Stimulated activated CD8-positive, alpha-beta memory T cell treated with anti-CD3 and anti-CD28 coated beads, Interleukin-7, amount 100 ng/mL, for 48 hours (primary cell): ENCODE measurements around the gene DNAH3.
"Not testable (repeated sequence)": the region's sequence is repeated elsewhere in the genome, so short reads cannot be mapped to it uniquely, and the experiment has no call there.

Source experiments
- DNase-seq, 2 donors: peaks; one replicate each; pipeline ENCODE4 v3.0.0-alpha.2; 2020; ENCODE audit warnings: low read depth in 1 of 2; ENCODE audit errors: extremely low read depth in 1 of 2

The DNAH3 gene

DNA sequence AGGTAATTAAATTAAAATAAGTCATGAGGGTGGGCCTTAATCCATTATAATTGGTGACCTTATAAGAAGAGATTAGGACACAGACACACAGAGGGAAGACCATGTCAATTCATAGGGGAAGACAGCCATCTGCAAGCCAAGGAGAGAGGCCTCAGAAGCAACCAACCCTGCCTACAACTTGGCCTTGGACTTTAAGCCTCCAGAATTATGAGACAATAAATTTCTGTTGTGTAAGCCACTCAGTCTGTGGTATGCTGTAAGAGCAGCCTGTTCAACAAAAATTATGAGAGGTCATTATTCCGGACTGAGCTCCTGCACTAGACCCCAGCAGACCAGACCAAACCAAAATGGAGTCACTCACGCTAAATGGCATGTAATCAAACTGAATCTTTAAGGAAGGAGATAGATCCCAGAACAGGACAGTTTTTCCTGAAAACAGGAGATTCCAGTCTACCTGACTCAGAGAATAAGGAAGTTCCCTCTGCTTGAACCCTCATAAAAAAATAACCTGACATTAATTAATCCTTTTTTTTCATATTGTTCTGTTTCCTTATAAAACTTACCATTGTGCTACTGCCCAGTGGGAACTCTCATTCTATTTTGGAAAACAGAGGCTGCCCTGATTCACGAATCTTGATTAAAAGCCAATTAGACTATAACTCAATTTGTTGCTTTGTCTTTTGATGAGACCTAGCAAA, 74.3 kb downstream of the DNAH3 start:
- no peak for DNase-seq

DNA sequence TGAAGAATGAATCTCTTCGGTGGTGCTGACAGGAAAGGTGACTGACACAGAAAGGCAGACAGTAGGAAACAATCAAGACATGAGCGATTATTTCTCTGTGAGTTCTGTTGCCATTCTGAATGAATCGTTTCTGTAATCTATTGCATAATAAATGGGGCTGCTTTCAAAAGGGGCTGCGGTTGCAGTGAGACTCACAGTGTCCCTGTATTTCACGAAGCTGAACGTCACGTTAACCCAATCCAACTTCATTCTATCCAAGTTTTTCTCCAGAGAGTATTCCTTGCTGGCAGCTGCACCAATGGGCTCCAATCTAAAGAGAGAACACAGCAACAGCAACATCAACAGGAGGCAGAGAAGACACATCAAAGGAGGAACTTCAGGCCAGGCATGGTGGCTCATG, 75.4 kb downstream of the DNAH3 start:
- DNase-seq: no peak

DNA sequence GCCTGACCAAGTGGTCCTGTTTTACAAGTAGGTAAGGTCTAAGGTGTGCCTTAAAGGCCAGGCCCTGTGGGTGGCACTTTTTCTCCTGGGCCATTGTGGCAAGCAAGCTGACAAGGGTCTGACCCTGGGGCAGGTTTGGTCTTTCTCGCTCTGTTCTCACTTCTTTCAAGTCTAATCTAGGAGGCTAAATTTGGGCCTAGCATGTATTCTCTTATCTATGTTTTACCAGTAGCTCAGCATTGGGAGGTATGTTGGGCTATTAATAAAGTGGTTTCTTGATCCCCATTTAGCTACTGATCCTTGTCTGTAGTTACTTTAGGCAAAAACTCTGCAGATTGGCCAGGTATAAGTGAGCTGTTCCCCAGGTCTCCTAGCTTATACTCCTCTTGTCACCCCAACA, 77.7 kb downstream of the DNAH3 start:
- no peak for DNase-seq

DNA sequence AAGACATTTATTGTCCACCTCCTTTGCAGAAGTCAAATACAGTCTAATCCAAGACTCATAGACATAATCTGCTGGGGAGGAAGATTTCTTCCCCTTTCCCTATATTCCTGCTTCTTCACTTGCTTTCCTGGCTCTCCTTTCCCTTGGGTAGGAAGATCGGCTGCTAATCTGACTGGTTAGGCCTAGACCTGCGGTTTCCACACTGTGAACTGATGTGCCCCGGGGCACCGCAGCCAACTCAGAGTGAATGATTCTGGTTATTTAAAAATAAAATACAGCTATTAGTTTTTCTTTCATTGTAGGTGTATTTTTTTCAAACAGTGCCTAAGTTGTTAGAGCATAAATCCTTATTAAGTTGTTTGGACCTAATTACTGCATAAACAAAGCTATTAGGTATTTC, 78.9 kb downstream of the DNAH3 start:
- DNase-seq: no peak

DNA sequence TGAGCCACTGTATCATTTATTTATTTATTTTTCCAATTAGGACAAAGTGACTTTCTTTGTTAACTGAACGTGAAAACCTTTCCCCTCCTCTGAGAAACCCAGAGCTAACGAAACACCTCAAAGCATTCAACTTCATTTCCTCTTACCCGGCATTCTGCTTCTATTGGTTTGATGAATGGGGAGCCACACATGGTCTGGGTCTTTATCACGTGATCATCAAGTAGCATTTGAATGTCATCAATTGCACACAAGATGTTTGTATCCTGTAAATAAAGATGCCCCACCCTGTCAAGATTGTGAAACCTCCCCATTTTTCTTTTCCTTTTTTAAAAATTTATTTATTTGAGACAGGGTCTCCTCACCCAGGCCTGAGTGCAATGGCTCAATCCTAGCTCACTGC, 80.1 kb downstream of the DNAH3 start:
- DNase-seq: no peak

DNA sequence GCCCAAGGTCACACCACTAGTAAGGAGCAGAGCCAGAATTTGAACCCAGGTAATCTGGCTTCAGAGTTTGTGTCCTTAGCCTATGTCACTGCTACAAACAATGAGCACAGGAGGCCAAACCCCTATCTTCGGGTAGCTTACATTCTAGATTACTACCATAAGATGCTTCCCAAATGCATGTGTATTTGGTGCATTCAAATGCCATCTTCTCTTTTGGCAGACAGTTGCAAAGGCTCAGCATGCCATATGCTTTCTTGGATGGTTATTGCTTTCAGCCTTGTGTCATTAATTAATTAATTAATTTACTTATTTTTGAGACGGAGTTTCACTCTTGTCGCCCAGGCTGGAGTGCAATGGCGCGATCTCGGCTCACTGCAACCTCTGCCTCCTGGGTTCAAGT, 80.7 kb downstream of the DNAH3 start:
- DNase-seq: no peak

DNA sequence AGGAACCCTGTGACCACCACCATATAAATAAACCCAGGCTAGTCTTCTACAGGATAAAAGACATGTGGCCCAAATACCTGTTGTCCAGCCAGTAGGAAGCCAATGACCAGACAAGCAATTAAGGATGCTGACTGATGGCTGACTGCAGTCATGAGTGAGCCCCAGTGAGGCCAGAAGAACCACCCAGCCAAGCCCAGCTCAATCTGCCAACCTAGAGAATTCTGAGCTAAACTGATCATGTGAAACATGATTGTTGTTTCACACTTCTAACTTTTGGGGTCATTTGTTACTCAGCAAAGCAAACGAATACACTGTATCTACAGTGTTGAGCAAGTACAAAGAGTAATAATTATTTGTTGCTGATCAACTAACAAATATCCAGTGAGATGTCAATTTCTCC, 86.4 kb downstream of the DNAH3 start:
- DNase-seq: no peak

DNA sequence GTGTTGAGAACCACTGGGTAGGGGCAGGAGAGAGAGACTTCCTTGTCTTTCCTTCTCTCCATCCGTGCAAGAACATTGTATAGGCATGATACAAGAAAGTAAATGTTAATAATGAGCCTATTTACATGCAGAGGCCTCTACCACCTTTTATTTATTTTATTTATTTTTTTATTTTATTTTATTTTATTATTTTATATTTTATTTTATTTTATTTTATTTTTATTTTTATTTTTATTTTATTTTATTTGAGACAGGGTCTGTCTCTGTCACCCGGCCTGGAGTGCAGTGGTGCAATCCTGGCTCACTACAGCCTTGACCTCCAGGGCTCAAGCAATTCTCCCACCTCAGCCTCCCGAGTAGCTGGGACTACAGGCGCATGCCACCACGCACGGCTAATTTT, 87.3 kb downstream of the DNAH3 start:
- DNase-seq: not testable (repeated sequence)

DNA sequence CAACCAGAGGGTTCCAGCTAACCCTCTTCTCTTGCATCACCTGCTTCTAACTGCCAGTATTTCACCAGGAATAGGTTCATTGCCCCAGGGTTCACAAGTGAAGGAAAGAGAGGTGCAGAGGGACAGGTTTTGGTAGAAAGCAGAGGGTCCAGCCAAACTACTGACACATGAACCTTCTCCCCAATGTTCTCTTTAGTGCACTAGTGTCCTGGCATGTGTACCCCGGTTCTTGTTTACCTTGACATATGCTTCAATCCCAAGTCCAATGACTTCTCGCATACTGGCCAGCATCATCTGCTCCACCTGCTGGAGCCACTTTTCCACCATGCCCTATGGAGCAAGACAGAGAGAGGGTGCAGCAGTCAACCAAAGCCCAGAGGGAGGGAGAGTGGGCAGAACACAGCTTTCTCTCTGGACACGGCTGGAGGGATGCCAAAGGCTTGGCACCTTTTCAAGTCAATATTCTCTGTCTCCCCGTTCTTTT, 90.6 kb downstream of the DNAH3 start:
- no peak for DNase-seq

DNA sequence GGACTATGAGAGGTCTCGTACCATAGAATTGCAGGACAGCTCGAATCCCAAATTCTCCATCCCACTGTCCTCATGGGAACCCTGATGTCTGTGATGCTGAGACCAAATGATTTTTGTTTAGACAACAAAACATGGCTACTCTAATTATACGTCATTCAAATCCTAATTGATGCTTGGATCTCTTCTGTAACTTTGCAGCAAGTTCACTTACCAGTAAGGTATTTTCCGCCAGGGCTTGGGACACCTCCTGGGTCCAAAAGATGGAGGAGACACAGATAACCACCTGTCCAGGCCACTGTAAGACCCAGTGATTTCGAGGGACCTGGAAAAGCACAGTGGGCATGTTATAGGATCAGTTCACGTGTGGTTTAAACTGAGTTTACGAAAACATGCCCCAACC, 92.8 kb downstream of the DNAH3 start:
- DNase-seq: no peak

DNA sequence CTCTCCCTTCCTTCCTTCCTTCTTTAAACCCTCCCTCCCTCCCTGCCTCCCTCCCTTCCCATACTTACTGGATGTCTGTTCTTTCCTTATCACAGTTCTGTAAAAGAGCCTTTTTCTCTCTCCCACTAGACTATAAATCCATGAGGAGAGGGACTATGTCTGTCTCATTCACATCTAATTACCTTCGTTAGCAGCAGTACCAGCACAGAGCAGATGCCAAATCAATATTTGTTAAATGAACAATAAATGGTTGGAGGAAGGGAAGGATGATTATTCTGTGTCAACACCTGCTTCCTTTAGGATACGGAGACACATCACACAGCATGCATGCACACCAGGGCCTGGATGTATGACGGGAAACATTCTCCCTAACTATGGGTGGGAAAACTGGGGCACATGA, 94.2 kb downstream of the DNAH3 start:
- no peak for DNase-seq

DNA sequence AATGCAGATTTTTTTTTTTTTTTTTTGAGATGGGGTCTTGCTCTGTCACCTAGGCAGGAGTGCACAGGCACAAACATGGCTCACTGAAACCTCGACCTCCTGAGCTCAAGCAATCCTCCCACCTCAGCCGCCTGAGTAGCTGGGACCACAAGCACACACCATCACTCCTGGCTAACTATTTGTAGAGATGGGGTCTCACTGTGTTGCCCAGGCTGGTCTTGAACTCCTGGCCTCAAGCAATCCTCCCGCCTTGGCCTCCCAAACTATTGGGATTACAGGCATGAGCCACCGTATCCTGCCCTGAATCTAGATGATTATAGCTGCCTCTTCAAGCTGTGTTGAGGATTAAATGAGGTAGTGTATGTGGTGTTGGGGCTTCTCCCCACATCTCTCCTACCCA, 94.9 kb downstream of the DNAH3 start:
- DNase-seq: not testable (repeated sequence)

DNA sequence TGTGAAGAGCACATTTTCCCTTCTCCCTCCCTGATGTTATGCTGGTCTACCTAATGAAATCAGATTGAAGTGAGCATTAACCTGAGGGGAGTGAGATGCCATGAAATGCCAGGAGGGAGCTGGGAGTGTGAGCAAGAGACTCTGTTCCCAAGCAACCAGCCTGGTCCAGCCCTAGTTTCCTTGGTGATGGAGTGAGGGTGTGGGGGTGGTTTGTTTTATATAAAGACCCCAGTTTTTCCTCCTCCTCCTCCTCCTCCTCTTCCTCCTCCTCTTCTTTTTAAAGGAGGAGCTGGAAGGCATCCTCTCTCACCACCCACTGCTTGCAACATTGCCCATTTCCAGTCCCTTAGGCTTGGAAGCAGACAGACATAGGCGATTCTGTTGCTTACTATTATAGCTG, 97.1 kb downstream of the DNAH3 start:
- no peak for DNase-seq

DNA sequence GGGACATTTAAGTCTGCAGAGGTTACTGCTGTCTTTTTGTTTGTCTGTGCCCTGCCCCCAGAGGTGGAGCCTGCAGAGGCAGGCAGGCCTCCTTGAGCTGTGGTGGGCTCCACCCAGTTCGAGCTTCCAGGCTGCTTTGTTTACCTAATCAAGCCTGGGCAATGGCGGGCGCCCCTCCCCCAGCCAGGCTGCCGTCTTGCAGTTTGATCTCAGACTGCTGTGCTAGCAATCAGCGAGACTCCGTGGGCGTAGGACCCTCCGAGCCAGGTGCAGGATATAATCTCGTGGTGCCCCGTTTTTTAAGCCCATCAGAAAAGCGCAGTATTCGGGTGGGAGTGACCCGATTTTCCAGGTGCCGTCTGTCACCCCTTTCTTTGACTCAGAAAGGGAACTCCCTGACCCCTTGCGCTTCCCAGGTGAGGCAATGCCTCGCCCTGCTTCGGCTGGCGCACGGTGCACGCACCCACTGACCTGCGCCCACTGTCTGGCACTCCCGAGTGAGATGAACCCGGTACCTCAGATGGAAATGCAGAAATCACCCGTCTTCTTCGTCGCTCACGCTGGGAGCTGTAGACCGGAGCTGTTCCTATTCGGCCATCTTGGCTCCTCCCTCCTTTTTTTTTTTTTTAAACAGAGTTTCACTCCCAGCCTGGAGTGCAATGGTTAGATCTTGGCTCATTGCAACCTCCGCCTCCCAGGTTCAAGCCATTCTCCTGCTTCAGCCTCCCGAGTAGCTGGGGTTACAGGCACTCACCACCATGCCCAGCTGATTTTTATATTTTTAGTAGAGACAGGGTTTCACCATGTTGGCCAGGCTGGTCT, 102.3 kb downstream of the DNAH3 start:
- DNase-seq: not testable (repeated sequence)

DNA sequence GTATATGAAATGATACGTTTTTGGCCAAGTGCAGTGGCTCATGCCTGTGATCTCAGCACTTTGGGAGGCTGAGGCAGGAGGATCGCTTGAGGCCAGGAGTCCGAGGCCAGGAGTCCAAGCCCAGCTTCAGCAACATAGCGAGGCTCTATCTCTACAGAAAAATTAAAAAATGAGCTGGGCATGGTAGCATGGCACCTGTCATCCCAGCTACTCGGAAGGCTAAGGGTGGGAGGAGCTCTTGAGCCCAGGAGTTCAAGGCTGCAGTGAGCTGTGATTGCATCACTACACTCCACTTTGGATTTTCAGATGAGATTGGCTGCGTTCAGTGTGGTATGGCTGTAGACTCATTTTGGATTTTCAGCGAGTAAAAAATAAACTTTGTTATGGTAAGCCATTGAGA, 112.4 kb downstream of the DNAH3 start:
- DNase-seq: no peak

DNA sequence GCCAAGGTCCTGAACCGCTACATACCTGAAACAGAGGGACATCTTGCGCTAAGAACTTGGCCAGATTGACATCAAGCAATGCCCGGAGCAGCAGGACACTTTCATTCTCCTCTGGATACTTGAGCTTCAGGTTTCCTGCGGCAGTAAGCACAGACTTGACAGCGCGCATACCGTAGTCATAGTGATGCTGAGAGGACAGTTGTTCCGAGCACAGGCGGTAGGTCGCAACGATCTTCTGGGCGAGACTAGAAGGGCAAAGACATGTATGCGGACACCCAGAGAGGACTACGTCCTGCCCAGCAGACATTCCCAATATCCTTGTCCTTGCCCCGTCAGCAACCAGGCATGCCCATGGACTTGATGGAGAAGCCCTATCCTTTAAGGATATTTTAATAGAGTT, 112.9 kb downstream of the DNAH3 start:
- DNase-seq: no peak

DNA sequence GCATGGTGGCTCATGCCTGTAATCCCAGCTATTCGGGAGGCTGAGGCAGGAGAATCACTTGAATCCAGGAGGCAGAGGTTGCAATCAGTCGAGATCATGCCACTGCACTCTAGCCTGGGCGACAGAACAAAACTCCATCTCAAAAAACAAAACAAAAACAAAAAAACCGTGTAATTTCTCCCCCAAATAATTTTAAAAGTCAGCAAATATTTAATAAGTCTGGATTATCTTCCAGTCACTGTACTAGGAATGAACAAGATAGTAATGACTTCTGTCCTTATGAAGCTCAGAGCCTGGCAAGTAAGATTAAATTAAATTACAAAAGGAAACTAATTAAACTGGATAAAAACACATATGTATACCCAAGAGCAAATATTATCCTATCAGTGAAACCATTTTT, 113.5 kb downstream of the DNAH3 start:
- DNase-seq: no peak

DNA sequence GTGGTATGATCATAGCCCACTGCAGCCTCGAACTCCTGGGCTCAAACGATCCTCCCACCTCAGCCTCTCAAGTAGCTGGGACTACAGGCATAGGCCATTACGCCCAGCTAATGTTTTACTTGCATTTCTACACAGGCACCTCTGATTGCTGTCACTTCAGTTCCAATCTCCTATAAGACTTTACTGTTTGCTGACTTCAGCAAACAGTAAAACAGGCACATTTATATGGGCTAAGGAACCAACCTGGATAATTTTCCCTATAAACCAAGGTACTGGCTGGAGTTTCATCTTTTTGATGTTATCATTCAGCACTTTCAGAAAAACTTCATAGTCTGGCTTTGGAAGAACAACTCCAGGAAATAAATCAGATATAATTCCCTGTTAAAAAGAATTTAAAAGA, 114.2 kb downstream of the DNAH3 start:
- no peak for DNase-seq

DNA sequence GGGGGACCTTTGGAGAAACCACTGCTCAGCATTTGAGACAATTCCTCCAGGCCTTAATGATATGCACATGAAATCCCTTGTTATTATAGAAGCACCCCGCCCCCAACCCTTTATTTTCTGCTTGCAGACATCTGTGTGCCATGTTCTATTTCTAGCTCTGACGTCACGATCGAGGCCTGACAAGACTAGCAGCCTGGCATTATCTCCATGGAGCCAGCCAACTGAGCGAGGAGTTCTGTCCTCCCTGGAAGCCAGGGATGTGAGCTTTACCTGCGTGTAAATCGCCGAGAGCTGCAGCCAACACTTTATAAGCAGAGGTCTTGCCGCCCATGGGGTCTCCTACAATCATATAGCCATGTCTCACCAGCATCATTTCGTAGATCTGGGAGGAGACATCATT, 116.9 kb downstream of the DNAH3 start:
- no peak for DNase-seq

DNA sequence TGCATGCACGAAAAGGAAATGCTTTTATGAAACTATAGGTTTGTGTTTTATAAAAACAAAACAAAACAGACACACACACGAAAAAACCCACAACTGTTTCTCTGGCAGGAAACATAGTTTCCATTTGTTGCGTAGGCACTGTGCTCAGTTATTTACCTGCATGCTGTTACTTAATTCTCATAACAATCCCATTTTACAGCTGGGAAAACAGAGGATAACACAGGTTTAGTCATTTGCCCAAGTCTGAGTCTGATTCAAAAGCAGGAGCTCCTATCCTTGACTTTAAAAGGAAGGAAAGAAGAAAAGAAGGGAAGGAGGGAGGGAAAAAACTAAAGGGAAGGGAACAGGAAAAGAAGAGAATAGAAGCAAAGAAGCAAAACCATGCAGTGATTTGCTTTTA, 117.4 kb downstream of the DNAH3 start:
- DNase-seq: no peak

DNA sequence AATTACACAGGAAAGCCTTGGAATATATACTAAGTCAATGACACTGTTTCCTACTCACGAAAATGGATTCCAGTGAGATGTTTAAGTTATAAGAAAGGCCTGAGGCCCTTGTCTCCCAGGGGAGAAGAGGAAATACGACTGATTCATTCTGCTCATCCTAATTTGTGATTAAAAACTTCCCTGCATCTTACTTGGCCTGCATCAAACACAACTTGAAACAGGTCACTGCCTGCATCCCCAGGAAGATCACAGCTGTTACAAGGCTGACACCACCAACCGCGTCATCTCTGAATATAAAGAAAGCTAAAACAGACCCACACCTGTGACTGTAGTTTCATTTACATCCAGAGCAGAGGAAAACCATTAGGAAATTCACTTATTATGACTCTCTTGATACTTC, 121.9 kb downstream of the DNAH3 start:
- no peak for DNase-seq

DNA sequence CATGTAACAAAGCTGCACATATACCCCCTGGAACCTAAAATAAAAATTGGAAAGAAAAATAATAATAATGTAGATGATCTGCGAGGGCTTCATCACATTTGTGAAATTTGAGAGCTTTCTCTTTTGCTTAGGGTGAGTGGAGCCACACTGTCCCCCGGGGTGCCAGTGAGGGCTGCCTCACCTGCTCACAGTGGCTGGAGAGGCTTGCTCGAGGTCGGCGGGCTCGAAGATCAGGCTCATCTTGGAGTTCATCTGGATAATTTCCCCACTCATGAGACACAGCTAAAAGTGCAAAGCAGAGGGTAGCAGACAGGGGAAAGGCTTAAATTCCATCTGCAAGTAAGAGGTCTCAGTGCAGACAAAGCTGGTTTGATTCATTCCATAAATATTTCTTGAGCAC, 123.8 kb downstream of the DNAH3 start:
- DNase-seq: no peak
